Fibroblast of lung (primary cell): ENCODE results near the gene KCNJ2. TPM values are rescaled to one million over a fixed set of nuclear protein-coding genes. Genes with fewer than 3 reads are reported as not detected.

ENCODE experiments used
- DNase-seq, 2 donors: peaks; one replicate each; pipeline versions ENCODE4 v3.0.0 to v3.0.0-alpha.2; 2010; ENCODE audit warnings: low read depth in 2 of 2
- H2AFZ ChIP-seq: 2 replicates; pipeline ENCODE4 v1.5.1; 2012; ENCODE audit warnings: low read length, control low read depth, inconsistent platforms
- H3K27ac ChIP-seq: 2 replicates; pipeline ENCODE4 v1.5.1; 2011; ENCODE audit warnings: low read length, control low read depth; ENCODE audit not compliant: insufficient read depth
- H3K27me3 ChIP-seq: 2 replicates; pipeline ENCODE4 v1.5.1; 2011; ENCODE audit warnings: mild to moderate bottlenecking, low read length; ENCODE audit not compliant: control insufficient read depth, insufficient read depth
- H3K36me3 ChIP-seq: 2 replicates; pipeline ENCODE4 v1.5.1; 2011; ENCODE audit warnings: low read length; ENCODE audit not compliant: control insufficient read depth, insufficient read depth
- H3K4me1 ChIP-seq: 2 replicates; pipeline ENCODE4 v1.5.1; 2011; ENCODE audit warnings: low read length; ENCODE audit not compliant: control insufficient read depth, insufficient read depth; ENCODE audit errors: extremely low read depth
- H3K4me2 ChIP-seq: 2 replicates; pipeline ENCODE4 v1.5.1; 2011; ENCODE audit warnings: low read length, control low read depth; ENCODE audit not compliant: insufficient read depth; ENCODE audit errors: extremely low read depth
- H3K4me3 ChIP-seq, 4 experiments: fragments of 200-600 bp in 1 of 4; sonication (generic) in 1 of 4; replicated peaks in 1 of 4; 2 replicates each; pipeline ENCODE4 v1.5.1; 2011 to 2016; ENCODE audit warnings: low read length in 4 of 4, low read depth in 3 of 4, mild to moderate bottlenecking in 3 of 4, control low read depth in 2 of 4, inconsistent platforms in 1 of 4, mixed read lengths in 1 of 4; ENCODE audit not compliant: insufficient read depth in 1 of 4; ENCODE audit errors: control extremely low read depth in 1 of 4
- H3K79me2 ChIP-seq: 2 replicates; pipeline ENCODE4 v1.5.1; 2012; ENCODE audit warnings: mild to moderate bottlenecking, low read length, inconsistent platforms; ENCODE audit not compliant: control insufficient read depth, insufficient read depth
- H3K9ac ChIP-seq: 2 replicates; pipeline ENCODE4 v1.5.1; 2011; ENCODE audit warnings: mild to moderate bottlenecking, low read length, control low read depth; ENCODE audit not compliant: insufficient read depth
- H3K9me3 ChIP-seq: 2 replicates; pipeline ENCODE4 v1.5.1; 2012; ENCODE audit warnings: low read depth, low read length; ENCODE audit not compliant: control insufficient read depth, insufficient read depth
- H4K20me1 ChIP-seq: 2 replicates; pipeline ENCODE4 v1.5.1; 2011; ENCODE audit warnings: low read length; ENCODE audit not compliant: control insufficient read depth, insufficient read depth; ENCODE audit errors: extremely low read depth
- CTCF ChIP-seq, 2 donors: IDR thresholded peaks in 1 of 2; conservative IDR thresholded peaks in 1 of 2; 1 replicate in 1 of 2; 2 replicates in 1 of 2; pipeline ENCODE4 v1.5.1; 2011 to 2012; ENCODE audit warnings: low read length in 2 of 2, control low read depth in 1 of 2, inconsistent platforms in 1 of 2, low read depth in 1 of 2, mild to moderate bottlenecking in 1 of 2
- EZH2 ChIP-seq: IDR thresholded peaks from 2 replicates; pipeline ENCODE4 v1.5.1; 2012; ENCODE audit warnings: low read length, control low read depth, mild to moderate bottlenecking; ENCODE audit errors: missing control alignments
- polyA plus RNA-seq, 2 donors: library from polyadenylated mRNA; depleted of rRNA in 1 of 2; stranded (reverse) in 1 of 2; unstranded in 1 of 2; fragments of >200 nt; gene quantifications; 2 replicates each; pipeline ENCODE4 v1.2.1, GENCODE V29; 2011 to 2012; ENCODE audit warnings: missing spikeins in 1 of 2
- total RNA-seq: library from RNA; depleted of rRNA; stranded (reverse); fragments of >200 nt; gene quantifications from 2 replicates; pipeline ENCODE4 v1.2.1, GENCODE V29; 2014

The KCNJ2 gene
- total and polyA plus RNA-seq, 2 donors (not counting 1 experiment from before 2014, with no cell fraction given): 6.6 to 48.1 TPM

- no peaks in the 10 kb centered on the region for H3K27me3 ChIP-seq
- H3K4me3 ChIP-seq: no peak overlapping the region
- H3K4me1 ChIP-seq: no peaks in the 10 kb centered on the region
- no peak overlapping the region for H3K27ac ChIP-seq
- no peaks in the 10 kb centered on the region for H3K36me3 ChIP-seq
- H3K79me2 ChIP-seq: no peaks in the 10 kb centered on the region
- TF ChIP-seq CTCF (conservative IDR thresholded peaks at IDR 0.05 in 1 of 2, IDR thresholded peaks at IDR 0.05 in 1 of 2; ENCODE audit: low read depth in 1 of 2, low read length in 2 of 2) (no peak), EZH2 (no peak)
- no peak overlapping the region for H3K9ac ChIP-seq
- no peak overlapping the region for H2AFZ ChIP-seq
- no peaks in the 10 kb centered on the region for H3K9me3 ChIP-seq
- no peaks in the 10 kb centered on the region for H4K20me1 ChIP-seq
- no peak overlapping the region for H3K4me2 ChIP-seq
- DNase-seq: no peak
Observed at GRCh38 chr17:70153210-70153609, 16.1 kb upstream of the KCNJ2 start.

DNA sequence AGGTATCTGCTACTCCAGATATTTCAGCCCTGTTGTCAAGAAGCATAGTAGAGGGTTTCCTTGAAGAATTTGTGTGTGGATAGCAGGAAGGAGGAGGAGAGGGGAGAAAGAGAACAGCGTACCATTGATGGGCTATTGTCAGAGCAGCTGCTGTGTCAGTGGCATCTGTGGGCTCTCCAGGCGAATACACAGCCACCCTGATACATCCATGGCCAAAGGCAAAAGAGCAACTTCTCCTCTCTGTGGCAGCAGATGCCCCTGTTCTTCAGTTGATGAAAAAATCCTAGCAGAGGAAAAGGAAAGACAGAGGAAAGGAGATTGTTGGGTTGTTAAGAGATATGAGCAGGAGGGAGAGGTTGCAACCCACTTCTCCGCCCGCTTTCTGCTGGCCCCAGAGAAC, 12.2 kb upstream of the KCNJ2 start:
- H3K4me2 ChIP-seq: no peak overlapping the region
- TF ChIP-seq CTCF (conservative IDR thresholded peaks at IDR 0.05 in 1 of 2, IDR thresholded peaks at IDR 0.05 in 1 of 2; ENCODE audit: low read depth in 1 of 2, low read length in 2 of 2) (no peak), EZH2 (no peak)
- no peaks in the 10 kb centered on the region for H3K27me3 ChIP-seq
- no peaks in the 10 kb centered on the region for H4K20me1 ChIP-seq
- H3K27ac ChIP-seq: no peak overlapping the region
- no peak overlapping the region for H3K4me3 ChIP-seq
- no peak overlapping the region for H3K9ac ChIP-seq
- H2AFZ ChIP-seq: no peak overlapping the region
- H3K4me1 ChIP-seq: no peaks in the 10 kb centered on the region
- no peaks in the 10 kb centered on the region for H3K79me2 ChIP-seq
- H3K36me3 ChIP-seq: no peaks in the 10 kb centered on the region
- no peak for DNase-seq
- H3K9me3 ChIP-seq: no peaks in the 10 kb centered on the region

DNA sequence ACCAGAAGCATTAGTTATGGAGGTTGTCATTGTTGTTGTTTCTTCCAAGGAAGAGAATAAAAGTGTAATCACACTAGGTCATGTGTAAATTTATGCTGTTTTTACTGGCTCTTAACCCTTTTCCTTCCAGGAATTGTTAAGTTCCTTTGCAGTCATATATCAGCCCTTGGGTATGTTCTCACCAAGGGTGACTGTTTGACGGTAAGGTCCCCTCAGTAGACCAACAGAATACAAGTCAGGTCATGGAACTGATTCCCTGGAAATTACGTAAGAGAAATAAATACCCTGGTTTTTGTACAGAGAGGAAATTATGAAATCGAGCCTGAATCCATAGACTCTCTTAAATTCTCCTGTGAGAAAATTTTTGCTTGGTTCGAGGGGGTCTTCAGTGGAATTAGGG, 11.2 kb upstream of the KCNJ2 start:
- no peak for DNase-seq
- Histone ChIP-seq H3K4me3 (no peak overlapping the region), H4K20me1 (no peaks in the 10 kb centered on the region), H3K79me2 (no peaks in the 10 kb centered on the region), H3K36me3 (no peaks in the 10 kb centered on the region), H3K9me3 (no peaks in the 10 kb centered on the region), H3K9ac (no peak overlapping the region), H3K4me1 (no peaks in the 10 kb centered on the region), H3K27me3 (no peaks in the 10 kb centered on the region), H3K4me2 (no peak overlapping the region), H2AFZ (no peak overlapping the region), H3K27ac (no peak overlapping the region)
- no peak for TF ChIP-seq EZH2
- no peak for TF ChIP-seq CTCF (conservative IDR thresholded peaks at IDR 0.05 in 1 of 2, IDR thresholded peaks at IDR 0.05 in 1 of 2; ENCODE audit: low read depth in 1 of 2, low read length in 2 of 2)
